DMS79 (cell line): ENCODE data around the gene GNMT.
"Not testable (repeated sequence)": the region's sequence is repeated elsewhere in the genome, so short reads cannot be mapped to it uniquely, and the experiment has no call there.

ENCODE experiments used
- DNase-seq: peaks from one replicate; lab custom pipeline; 2025; lab: John Stamatoyannopoulos, UW

Gene GNMT

DNA sequence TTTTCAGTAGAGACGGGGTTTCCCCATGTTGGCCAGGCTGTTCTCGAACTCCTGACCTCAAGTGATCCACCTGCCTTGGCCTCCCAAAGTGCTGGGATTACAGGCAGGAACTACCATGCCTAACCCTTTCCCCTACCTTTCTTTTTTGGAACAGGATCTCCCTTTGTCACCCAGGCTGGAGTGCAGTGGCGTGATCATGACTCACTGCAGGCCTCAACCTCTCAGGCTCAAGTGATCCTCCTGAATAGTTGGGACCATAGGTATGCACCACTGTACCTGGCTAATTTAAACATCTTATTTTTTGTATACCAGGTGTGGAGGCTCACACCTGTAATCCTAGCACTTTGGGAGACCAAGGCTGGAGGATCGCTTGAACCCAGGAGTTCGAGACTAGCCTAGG lies 19.2 kb upstream of the GNMT start:
- not testable (repeated sequence) for DNase-seq

DNA sequence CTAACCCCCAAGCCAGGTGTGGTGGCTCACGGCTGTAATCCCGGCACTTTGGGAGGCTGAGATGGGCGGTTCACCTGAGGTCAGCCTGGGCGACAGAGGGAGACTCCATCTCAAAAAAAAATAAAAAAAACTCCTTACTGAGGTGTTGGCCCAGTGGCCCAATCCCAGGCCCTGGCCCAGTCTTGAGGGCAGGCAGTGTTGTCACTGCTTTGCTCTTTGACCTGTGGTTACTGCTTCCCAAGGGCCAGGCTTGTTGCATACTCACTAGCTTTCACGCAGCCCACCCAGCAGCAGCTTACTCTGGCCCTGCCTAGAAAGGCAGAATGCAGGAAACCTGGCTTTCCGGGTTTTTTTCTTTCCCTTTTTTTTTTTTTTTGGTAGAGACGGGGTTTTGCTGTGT lies 18.1 kb upstream of the GNMT start:
- no peak for DNase-seq

DNA sequence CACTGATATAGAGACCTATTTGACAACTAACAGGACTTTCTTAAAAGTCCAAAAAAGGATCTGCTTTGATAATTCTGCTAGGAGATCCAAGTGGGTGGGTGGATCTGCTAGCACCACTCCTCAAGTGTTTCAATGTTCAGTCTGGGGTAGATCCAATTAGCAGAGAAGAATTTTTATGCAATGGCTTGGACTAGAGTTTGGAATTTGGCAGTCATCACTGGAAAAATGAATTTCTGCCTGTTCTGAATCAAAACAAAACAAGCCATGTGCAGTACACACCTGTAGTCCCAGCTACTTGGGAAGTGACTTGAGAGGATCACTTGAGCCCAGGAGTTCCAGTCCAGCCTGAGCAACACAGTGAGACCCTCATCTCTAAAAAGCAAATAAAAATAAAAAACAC lies 12.6 kb upstream of the GNMT start:
- no peak for DNase-seq

DNA sequence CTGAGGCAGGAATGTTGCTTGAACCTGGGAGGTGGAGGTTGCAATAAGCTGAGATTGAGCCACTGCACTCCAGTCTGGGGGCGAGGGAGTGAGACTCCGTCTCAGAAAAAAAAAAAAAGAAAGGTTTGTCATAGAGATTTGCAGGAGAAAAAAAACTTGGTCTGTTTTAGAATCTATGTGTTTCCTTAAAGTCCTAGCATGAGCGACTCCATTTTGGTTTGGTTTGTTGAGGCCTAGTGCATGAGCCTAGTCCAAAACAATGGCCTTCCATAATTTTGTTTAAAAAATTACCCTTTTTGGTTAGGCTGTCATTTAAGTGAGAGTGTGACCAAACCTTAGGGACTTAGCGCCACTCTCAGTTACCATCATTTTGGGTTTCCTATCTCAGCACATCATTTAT lies 8.2 kb upstream of the GNMT start:
- DNase-seq = no peak

DNA sequence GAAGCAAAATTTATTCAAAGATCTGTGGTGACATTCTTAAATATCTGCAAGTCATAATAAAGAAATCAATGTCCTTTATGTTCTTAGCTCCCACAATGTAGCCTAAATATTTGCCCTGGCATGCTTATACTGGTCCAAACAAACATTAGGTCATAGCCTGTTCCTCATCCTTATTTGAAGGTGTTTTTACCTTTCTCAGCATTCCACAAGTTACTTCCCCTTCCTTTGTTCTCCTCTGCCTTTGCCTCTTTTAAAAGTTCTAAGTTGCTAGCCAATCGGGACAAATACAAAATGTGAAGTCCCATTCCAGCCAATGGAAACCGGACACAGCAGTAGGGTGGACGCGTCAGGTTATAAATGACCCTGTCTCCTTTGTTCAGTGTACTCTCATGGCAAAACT lies 6.1 kb upstream of the GNMT start:
- not testable (repeated sequence) for DNase-seq

DNA sequence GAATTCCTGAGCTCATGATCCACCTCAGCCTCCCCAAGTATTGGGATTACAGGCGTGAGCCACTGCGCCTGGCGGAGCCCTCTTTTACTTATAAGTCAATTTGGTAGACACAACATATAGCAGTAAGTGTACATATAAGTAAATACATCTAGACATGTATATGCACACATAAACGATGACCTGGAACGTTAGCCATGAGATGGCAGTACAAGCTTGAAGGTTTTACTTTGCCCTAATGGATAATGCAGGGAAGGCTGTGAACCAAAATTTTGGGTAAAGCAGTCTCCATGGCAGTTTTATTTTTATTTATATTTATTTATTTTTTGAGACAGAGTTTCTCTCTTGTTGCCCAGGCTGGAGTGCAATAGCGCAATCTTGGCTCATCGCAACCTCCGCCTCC lies 2.4 kb upstream of the GNMT start:
- DNase-seq = no peak

DNA sequence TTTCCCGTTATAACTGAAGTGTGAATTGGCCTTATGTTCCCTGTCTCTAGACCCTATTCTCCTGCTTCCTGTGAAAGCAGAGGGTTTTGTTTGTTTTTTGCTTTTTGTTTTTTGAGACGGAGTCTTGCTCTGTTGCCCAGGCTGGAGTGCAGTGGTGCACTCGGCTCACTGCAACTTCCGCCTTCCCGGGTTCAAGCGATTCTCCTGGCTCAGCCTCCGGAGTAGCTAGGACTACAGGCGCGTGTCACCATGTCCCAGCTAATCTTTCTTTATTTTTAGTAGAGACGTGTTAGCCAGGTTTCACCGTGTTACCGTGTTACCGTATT lies 674 bp upstream of the GNMT start:
- no peak for DNase-seq

DNA sequence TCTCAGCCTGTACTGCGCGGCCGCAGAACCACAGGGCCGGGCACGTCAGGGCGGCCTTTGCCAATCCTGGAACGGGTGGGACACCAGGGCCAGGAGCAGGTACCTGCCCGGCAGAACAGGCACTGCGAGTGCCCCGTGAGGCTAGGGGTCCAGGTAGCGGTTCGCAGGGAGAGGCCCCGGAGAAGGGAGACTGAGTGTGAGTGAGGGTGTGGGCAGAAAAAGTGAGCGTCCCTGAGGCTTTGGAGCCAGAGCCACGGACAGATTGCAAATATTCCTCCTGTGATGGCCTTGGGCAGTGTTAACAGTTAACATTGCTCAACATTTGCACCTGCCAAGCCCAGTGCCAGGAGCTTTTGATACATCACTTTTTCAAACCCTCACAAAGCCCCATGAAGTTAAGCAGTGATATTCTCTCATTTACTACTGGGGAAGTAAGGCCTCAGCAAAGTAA lies 491 bp downstream of the GNMT start:
- no peak for DNase-seq

DNA sequence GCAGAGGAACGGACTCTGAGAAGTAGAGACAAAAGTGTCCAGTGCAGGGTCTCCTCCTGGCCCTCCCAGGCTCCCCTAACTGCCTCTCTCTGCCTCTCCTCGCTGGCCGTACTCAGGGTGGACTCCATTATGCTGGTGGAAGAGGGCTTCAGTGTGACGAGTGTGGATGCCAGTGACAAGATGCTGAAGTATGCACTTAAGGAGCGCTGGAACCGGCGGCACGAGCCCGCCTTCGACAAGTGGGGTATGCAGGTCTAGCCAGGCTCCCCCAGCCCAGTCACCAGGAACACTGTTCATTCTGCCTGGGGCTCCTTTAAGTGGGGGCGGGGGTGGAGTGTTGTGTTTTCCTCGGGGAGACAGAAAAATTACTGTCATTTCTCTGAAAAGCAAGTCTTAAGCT lies 1.5 kb downstream of the GNMT start:
- DNase-seq = no peak

DNA sequence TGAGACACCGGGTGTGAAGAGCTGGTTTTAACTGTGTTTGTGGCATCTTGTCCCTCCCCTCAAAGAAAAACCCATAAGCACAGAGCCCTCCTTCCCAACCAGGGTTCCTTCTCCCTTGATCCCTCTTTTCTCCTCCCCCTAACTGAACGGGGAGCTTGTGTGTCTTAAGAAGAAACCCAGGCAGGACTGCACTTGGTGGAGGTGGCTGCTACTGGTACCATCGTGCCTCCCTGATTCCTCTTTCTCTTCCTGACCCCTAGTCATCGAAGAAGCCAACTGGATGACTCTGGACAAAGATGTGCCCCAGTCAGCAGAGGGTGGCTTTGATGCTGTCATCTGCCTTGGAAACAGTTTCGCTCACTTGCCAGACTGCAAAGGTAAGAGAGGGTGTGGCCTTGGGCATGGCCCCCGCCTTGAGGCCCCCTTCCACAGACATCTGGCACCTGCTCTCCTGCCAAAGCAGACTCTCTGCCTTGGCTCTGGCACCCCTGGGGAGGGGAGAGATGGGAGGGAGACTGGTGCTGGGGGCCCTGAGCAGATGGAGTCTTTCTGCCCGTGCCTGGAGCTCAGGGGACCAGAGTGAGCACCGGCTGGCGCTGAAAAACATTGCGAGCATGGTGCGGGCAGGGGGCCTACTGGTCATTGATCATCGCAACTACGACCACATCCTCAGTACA lies 2.1 kb downstream of the GNMT start:
- no peak for DNase-seq

DNA sequence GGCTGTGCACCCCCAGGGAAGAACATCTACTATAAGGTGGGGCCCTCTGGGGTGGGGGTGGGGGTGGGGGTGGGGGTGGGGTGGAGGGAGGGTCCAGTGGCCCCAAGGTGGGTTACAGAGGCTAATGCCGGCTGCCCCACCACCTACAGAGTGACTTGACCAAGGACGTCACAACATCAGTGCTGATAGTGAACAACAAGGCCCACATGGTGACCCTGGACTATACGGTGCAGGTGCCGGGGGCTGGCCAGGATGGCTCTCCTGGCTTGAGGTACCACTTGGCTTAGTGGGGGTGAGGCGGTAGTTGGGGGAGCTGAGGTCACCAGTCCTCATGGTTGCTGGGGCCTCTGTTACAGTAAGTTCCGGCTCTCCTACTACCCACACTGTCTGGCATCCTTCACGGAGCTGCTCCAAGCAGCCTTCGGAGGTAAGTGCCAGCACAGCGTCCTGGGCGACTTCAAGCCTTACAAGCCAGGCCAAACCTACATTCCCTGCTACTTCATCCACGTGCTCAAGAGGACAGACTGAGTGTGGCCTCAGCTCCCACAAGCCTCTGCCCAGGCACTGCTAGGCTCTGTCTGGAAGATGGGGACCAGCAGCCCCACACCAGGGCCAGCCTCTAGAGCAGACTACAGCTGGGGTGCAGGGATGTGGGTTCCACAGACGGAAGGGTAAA lies 2.8 kb downstream of the GNMT start:
- DNase-seq = no peak

DNA sequence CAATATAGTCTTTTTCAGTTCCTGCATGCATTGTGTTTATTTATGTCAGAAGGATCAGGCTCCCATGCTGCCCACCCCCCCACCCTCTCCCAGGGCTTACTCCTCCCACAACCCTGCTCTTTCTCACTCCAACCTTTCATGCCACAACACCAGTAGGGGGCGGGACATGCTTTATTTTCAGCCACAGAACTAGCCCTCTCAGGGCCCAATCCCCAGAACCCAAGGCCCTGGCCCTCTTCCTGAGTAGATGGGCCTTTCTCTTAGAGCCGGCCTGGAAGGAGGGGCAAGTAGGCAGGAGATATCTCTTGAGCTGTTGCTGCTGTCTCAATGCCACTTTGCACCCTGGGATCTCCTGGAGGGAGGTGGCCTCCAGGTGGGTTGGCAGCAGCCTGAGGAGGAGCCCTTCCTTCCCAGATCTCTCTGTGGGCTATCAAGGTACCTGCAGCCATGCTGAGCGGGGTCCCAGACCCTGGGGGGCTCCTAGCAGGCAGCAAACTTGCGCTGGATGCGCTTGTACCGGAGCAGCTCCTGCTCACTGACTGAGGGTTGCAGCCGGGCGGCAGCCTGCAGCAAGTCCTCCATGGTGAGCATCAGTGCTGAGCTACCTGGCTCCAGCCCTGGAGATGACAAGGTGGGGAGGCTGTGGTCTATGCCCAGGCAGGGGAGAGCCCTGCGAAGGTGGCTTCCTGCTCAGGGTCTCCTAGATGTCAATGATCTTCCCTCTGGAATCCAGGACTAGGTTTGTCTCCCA lies 3.5 kb downstream of the GNMT start:
- DNase-seq = no peak

DNA sequence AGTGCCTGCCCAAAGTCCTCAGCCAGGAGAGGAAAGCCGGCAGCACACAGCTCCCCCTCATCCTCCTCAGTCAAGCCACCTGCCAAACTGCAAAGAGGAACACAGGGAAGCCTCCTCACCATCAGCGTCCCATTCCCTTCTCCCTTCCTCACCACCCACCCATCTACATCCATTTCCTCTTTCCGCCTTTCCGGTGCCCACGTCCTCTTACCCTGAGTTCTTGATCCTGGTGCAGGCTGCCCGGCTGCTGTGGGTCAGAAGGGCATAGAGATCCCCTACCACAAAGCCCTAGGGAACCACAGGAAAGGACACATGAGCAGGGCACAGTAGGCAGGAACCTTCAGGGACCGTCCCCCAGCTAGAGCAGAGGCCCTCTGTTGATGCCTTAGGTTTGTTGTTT lies 6.0 kb downstream of the GNMT start:
- no peak for DNase-seq

DNA sequence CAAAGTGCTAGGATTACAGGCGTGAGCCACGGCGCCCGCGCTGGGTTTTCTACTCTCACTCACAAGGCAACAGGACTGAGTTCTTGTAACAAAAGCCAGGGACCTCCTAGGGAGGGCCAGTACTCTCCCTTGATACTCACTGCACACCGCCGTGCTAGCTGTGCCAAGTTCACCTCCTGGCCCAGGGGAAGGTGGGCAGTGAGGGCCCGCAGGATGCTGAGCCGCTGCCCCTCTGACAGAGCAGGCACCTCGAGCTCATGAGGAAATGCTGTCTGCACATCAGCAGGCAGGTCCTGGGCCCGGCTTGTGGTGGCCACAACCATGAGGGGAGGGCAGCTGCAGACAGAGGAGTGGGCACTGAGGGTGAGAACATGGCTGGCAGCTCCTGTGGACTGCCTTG lies 6.7 kb downstream of the GNMT start:
- no peak for DNase-seq

DNA sequence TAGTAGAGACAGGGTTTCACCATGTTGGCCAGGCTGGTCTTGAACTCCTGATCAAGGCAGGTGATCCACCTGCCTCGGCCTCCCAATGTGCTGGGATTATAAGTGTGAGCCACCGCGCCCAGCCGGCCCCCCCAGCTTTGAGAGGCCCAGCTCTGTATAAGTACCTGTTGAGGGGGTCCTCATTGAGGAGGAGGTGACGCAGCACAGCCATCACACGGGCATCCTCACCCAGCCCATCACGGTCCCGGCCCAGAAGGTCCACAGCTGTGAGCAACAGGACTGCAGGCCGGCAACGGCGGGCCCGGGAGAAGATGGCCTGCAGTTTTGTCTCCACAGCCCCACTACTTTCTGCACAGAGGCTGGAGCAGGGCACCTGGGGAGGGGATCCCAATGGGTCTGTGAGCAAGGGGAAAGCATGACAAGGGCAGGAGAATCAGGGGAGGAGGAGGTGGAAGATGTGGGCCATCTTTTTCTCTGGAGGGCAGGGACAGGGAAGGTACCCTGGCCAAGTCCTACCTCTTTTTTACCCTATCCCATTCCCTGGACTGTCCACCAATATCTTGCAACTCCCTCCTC lies 7.7 kb downstream of the GNMT start:
- no peak for DNase-seq

DNA sequence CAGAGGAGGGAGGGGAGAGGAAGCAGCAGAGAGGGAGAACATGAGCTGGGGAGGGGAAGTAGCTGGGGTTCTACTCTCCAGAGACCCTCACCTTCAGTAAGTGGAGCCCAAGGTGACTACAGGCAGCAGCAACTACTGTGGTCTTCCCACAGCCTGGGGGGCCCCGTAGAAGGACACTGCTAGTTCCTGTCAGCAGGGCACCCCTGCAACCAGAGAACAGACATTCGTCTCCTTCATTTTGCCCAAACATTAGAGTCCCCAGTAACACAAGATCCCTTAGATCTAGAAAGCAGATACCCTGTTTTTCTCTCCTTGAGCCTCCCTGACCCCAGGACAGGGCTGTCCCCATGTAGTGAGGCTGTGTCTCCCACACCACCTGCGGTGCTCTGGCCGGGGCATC lies 8.2 kb downstream of the GNMT start:
- DNase-seq = no peak

DNA sequence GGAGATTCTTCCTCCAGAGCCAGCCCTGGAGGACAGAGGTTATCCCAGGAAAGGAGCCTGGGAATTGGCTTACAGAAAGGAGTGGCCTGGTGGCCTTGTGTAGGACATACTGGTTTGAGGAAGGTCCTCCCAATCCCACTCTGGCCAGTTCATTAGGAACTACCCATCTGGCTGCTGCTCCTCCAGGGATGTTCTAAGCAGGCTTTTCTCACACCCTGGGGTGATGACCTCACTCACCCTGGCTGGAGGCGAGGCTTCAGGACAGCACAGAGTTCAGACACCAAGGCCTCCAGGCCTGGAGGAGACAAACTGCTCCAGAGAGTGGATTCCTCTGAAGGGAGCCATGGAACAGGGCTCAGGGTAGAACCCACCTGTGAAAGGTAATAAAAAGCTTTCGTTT lies 8.9 kb downstream of the GNMT start:
- no peak for DNase-seq

DNA sequence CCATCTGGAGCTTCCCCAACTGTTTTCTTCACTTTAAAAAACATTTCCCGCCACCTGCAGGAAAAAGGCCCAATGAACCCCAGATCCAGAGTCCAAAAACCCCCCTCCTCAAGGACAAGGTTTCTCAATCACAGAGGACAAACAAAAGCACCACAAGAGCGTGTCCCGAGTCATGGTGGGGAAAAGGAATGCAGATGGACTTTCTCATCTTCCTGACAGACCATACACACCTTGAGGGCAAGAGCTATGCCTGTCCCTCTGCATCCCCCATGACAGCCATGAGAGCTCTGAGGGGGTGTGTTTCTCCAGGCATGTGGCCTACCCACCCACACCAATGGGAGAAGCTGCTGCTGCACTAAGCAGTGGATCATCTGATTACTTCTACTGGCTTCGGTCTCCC lies 9.4 kb downstream of the GNMT start:
- DNase-seq = no peak

DNA sequence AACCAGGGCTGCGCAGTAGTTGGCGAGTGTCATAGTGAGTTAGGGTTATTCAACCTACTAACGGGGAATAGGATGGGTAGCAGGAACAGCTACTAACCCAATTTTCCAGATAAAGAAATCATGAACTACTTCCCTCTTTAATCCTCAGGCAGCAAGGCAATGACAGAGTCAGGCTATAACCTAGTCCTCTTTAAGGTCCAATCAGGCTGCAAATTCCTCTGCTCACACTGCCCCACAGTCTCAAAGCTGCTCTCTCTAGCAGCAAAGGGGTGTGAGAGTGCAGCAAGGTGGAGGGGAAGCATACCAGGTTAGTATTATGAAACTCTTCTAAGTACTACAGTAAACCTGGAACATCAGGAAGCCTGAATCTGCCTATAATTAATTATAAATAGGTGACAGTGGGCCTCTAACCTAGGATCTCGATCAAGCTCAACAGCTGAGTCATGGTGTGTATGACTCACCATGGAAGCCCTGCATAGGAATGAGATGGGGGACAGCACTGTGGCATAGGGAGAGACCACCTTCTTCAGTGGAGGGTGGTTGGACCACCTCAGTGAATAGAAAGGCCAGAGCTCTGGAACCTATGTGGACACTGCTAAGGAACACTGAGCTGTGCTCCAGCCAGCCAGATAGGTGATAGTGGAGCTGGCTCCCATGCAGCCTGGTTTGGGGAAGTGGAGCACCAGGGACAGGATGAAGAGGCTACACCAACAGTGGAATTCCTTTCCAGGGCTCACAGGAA lies 10.5 kb downstream of the GNMT start:
- DNase-seq = no peak

DNA sequence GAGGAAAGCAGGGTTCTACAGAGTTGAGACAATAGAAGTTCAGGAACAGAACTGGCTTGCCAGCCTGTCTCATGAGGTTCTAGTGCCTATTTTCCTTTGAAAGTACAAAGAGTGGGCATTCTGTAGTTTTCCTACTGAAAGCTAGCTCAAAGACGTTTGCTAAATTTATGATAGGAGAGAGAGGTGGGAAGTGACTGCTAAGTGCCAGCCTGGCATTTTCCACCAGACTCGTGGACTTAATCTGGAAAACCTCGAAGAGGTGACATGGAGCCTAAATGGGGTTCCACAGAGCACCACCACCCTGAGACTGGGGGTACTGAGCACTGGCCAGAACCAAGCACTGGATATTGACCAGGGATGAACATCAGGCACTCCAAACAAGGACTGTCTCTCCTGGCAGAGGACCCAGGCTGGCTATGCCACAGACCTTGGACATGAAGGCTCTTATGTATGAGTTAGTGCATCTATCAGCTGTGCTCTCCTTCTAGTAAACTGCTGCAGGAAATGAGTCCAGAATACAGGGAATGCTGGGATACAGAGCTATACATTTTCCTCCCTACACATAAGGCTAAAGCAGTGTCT lies 11.3 kb downstream of the GNMT start:
- no peak for DNase-seq

DNA sequence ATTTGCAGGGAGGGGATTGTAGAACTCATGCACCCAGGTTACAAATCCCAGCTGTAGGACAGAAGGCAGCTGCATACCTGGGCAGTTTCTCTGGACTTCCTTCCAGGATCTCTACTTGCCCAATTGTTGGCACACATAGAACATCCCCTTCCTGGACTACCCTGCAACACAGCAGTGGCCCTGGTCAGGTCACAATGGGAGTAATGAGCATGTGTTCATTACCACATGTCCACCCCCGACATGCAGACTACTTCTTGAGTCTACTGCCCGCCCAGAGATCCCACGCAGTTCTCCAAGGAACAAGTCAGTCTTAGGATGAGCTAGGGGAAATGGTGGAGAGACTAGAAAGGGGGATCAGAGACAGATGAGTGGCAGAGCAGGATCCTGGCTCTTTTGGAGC lies 13.4 kb downstream of the GNMT start:
- DNase-seq = no peak

DNA sequence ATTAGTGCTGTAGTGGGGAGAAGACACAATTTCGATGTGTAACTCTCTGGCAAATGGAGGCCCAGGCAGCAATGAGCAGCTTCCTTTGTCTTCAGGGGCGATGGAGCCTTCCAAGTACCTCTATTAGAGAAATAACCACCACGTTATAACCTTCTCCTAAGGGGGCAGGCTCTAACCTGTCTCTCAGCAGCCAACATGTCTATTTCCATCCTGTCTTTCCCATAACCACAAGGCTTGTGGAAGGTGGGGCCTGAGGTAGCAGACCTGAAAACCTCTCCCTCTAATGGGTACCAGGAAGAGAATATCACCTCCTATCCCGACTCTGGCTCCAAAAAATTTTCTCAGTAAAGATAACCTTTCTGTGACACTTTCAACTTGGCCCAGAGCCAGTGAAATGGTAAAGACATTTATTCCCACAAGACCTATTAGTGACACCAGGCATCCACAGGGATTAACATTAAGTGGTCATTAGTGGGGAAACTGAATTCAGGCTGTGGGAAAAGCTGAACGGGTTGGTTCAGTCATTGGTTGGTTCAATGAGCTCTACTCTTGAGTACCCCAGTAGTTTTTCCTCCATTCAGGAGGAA lies 14.5 kb downstream of the GNMT start:
- DNase-seq = peak; percentile 68
